Keratinocyte (primary cell): ENCODE results near the gene MTMR2. TPM values are rescaled to one million over a fixed set of nuclear protein-coding genes. Genes with fewer than 3 reads are reported as not detected.

Source experiments
- DNase-seq: peaks from one replicate; pipeline ENCODE4 v3.0.0-alpha.2; 2011; ENCODE audit warnings: low read depth, missing footprints, low spot score
- FAIRE-seq: peaks from 2 replicates; lab custom pipeline; 2011; peaks lifted over from hg19 to GRCh38; lab: Jason Lieb, UNC
- H2AFZ ChIP-seq: 2 replicates; pipeline ENCODE4 v1.6.0; 2012; ENCODE audit warnings: low read length, control low read depth, inconsistent platforms; ENCODE audit not compliant: control insufficient read depth
- H3K27ac ChIP-seq: 2 replicates; pipeline ENCODE4 v1.5.1; 2011; ENCODE audit warnings: low read length; ENCODE audit not compliant: control insufficient read depth, insufficient read depth
- H3K27me3 ChIP-seq: 3 replicates; pipeline ENCODE4 v1.6.0; 2011; ENCODE audit warnings: low read length; ENCODE audit not compliant: control insufficient read depth, insufficient read depth; ENCODE audit errors: extremely low read depth
- H3K36me3 ChIP-seq, 2 experiments: 2 replicates in 1 of 2; 3 replicates in 1 of 2; pipeline ENCODE4 v1.5.1; 2011; ENCODE audit warnings: low read length in 2 of 2, mild to moderate bottlenecking in 1 of 2; ENCODE audit not compliant: control insufficient read depth in 2 of 2, insufficient read depth in 2 of 2; ENCODE audit errors: extremely low read depth in 1 of 2
- H3K4me1 ChIP-seq: 3 replicates; pipeline ENCODE4 v1.5.1; 2011; ENCODE audit warnings: low read length; ENCODE audit not compliant: control insufficient read depth, insufficient read depth; ENCODE audit errors: extremely low read depth
- H3K4me2 ChIP-seq: 3 replicates; pipeline ENCODE4 v1.6.0; 2011; ENCODE audit warnings: low read depth, low read length; ENCODE audit not compliant: control insufficient read depth, insufficient read depth; ENCODE audit errors: extremely low read depth
- H3K4me3 ChIP-seq, 3 experiments: fragments of 200-600 bp in 1 of 3; sonication (generic) in 1 of 3; 2 replicates in 2 of 3; 3 replicates in 1 of 3; pipeline ENCODE4 v1.5.1; 2011 to 2016; ENCODE audit warnings: low read length in 3 of 3, mild to moderate bottlenecking in 3 of 3, control low read depth in 2 of 3, inconsistent platforms in 1 of 3, low read depth in 1 of 3, mixed read lengths in 1 of 3, mixed run types in 1 of 3, moderate library complexity in 1 of 3; ENCODE audit not compliant: control insufficient read depth in 2 of 3, insufficient read depth in 2 of 3; ENCODE audit errors: extremely low read depth in 1 of 3
- H3K79me2 ChIP-seq: 2 replicates; pipeline ENCODE4 v1.6.0; 2012; ENCODE audit warnings: low read length; ENCODE audit not compliant: control insufficient read depth, insufficient read depth
- H3K9ac ChIP-seq: 3 replicates; pipeline ENCODE4 v1.6.0; 2011; ENCODE audit warnings: low read length; ENCODE audit not compliant: control insufficient read depth, insufficient read depth; ENCODE audit errors: extremely low read depth
- H3K9me1 ChIP-seq: 3 replicates; pipeline ENCODE4 v1.6.0; 2011; ENCODE audit warnings: low read length; ENCODE audit not compliant: control insufficient read depth, insufficient read depth; ENCODE audit errors: extremely low read depth
- H3K9me3 ChIP-seq: 2 replicates; pipeline ENCODE4 v1.5.1; 2012; ENCODE audit warnings: low read depth, low read length; ENCODE audit not compliant: control insufficient read depth
- H4K20me1 ChIP-seq: 3 replicates; pipeline ENCODE4 v1.6.0; 2011; ENCODE audit warnings: low read length; ENCODE audit not compliant: control insufficient read depth, insufficient read depth; ENCODE audit errors: extremely low read depth
- CTCF ChIP-seq, 3 experiments: IDR thresholded peaks in 1 of 3; conservative IDR thresholded peaks in 1 of 3; optimal IDR thresholded peaks in 1 of 3; 2 replicates in 2 of 3; 3 replicates in 1 of 3; pipeline versions ENCODE3 to v1.5.1; 2011; ENCODE audit warnings: low read length in 3 of 3, mild to moderate bottlenecking in 3 of 3, moderate library complexity in 2 of 3, control low read depth in 1 of 3, inconsistent platforms in 1 of 3; ENCODE audit not compliant: insufficient read depth in 2 of 3; ENCODE audit errors: extremely low read depth in 1 of 3
- EZH2 ChIP-seq: IDR thresholded peaks from one replicate; pipeline ENCODE4 v1.6.1; 2012; ENCODE audit warnings: inconsistent platforms, mild to moderate bottlenecking, low read length, moderate library complexity
- dilution Hi-C: fragments of 300-500 bp; cut with MboI; formaldehyde crosslinking; loops from one replicate; pipeline ENCODE4 v1.7.0; 2020; ENCODE audit warnings: low sequenced_read_pairs; ENCODE audit not compliant: extremely low pct_ligation_motif_present
- polyA plus RNA-seq, 5 experiments: library from polyadenylated mRNA; depleted of rRNA in 3 of 5; stranded (reverse) in 3 of 5; stranded (forward) in 1 of 5; unstranded in 1 of 5; fragments of >200 nt; gene quantifications; 1 replicate in 1 of 5; 2 replicates in 3 of 5; 3 replicates in 1 of 5; pipeline versions ENCODE4 v1.2.1 to v1.2.3, GENCODE V29; 2011 to 2012; ENCODE audit warnings: missing spikeins in 2 of 5, low read depth in 1 of 5, low replicate concordance in 1 of 5

MTMR2 gene
- polyA plus RNA-seq, 1 donor (not counting 4 experiments of a cell fraction or from before 2014, with no cell fraction given), result 27.0 TPM

GRCh38 chr11:95829580-95830259 is 94.2 kb downstream of the MTMR2 start:
- peaks cover 5 to 13% of the 10 kb centered on the region in 2 experiments for H3K36me3 ChIP-seq
- dilution Hi-C loops, result no loop called here
- H3K27me3 ChIP-seq, result no peaks in the 10 kb centered on the region
- H3K9ac ChIP-seq, result no peak overlapping the region
- no peaks in the 10 kb centered on the region for H3K9me3 ChIP-seq
- no peak overlapping the region for H2AFZ ChIP-seq
- H3K79me2 ChIP-seq, result no peaks in the 10 kb centered on the region
- no peak overlapping the region for H3K27ac ChIP-seq
- no peaks in the 10 kb centered on the region for H3K9me1 ChIP-seq
- H4K20me1 ChIP-seq, result no peaks in the 10 kb centered on the region
- TF ChIP-seq EZH2 (no peak), CTCF (optimal IDR thresholded peaks at IDR 0.05 in 1 of 3, IDR thresholded peaks at IDR 0.05 in 1 of 3, conservative IDR thresholded peaks at IDR 0.05 in 1 of 3; ENCODE audit: extremely low read depth in 1 of 3, insufficient read depth in 2 of 3, low read length in 3 of 3) (no peak)
- FAIRE-seq (no peak), DNase-seq (no peak)
- H3K4me1 ChIP-seq, result peaks cover 8% of the 10 kb centered on the region
- H3K4me3 ChIP-seq, result no peak overlapping the region
- no peak overlapping the region for H3K4me2 ChIP-seq

GRCh38 chr11:95827696-95828095 is 96.2 kb downstream of the MTMR2 start:
- Histone ChIP-seq H2AFZ (no peak overlapping the region), H3K4me3 (no peak overlapping the region), H3K4me2 (no peak overlapping the region), H3K4me1 (peaks cover 8% of the 10 kb centered on the region), H3K79me2 (no peaks in the 10 kb centered on the region), H3K27ac (no peak overlapping the region), H3K36me3 (peaks cover 3 to 10% of the 10 kb centered on the region in 2 experiments), H3K9ac (no peak overlapping the region), H4K20me1 (no peaks in the 10 kb centered on the region), H3K9me3 (no peaks in the 10 kb centered on the region), H3K9me1 (no peaks in the 10 kb centered on the region), H3K27me3 (no peaks in the 10 kb centered on the region)
- no peak for TF ChIP-seq EZH2
- no peak for TF ChIP-seq CTCF (optimal IDR thresholded peaks at IDR 0.05 in 1 of 3, IDR thresholded peaks at IDR 0.05 in 1 of 3, conservative IDR thresholded peaks at IDR 0.05 in 1 of 3; ENCODE audit: extremely low read depth in 1 of 3, insufficient read depth in 2 of 3, low read length in 3 of 3)
- dilution Hi-C loops, result no loop called here
- FAIRE-seq, result no peak
- DNase-seq, result no peak
